ENCODE results near the gene SMYD3. TPM values are rescaled to one million over a fixed set of nuclear protein-coding genes. Genes with fewer than 3 reads are reported as not detected.

The SMYD3 gene
- total RNA-seq, 1 experiment from 2014 or later, result 35.1 TPM

DNA sequence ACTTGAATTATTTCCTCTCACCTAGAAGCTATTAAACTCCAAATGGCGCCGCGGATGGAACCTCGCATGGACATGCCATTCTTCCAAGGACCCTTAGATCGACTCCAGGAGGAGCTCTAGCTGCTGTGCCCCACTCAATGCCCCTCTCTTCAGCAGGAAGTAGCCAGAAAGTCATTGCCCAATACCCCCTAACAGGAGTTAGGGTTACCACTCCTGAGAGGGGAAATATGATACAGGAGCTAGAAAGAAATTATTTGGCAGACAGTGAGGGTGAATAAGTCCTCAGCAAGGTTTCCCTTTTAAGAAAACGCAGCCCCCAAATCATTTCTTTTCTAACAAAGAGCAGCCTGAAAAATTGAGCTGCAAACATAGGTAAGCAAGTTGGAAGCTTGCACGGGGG lies 30.4 kb upstream of the SMYD3 start:
- Mint-ChIP-seq H3K36me3 (ENCODE audit: insufficient read depth, unreplicated experiment) (peaks cover 5% of the 10 kb centered on the region), H3K4me1 (ENCODE audit: low read depth, unreplicated experiment) (no peaks in the 10 kb centered on the region), H3K9me3 (ENCODE audit: low read depth, unreplicated experiment) (no peaks in the 10 kb centered on the region), H3K27me3 (ENCODE audit: unreplicated experiment) (peaks cover 8% of the 10 kb centered on the region), H3K27ac (ENCODE audit: unreplicated experiment) (no peak overlapping the region), H3K4me3 (ENCODE audit: low read depth, unreplicated experiment) (no peak overlapping the region)
- CTCF ChIA-PET, result interaction anchor here (1.1 to 1.4 kb wide), 2 partner anchors 40 to 257 kb away, joined by 3 read pairs; no protein-coding TSS in a partner anchor
- TF ChIP-seq, protein P1, sequence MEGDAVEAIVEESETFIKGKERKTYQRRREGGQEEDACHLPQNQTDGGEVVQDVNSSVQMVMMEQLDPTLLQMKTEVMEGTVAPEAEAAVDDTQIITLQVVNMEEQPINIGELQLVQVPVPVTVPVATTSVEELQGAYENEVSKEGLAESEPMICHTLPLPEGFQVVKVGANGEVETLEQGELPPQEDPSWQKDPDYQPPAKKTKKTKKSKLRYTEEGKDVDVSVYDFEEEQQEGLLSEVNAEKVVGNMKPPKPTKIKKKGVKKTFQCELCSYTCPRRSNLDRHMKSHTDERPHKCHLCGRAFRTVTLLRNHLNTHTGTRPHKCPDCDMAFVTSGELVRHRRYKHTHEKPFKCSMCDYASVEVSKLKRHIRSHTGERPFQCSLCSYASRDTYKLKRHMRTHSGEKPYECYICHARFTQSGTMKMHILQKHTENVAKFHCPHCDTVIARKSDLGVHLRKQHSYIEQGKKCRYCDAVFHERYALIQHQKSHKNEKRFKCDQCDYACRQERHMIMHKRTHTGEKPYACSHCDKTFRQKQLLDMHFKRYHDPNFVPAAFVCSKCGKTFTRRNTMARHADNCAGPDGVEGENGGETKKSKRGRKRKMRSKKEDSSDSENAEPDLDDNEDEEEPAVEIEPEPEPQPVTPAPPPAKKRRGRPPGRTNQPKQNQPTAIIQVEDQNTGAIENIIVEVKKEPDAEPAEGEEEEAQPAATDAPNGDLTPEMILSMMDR (IDR thresholded peaks at IDR 0.05; ENCODE audit: unreplicated experiment), result no peak
- intact Hi-C loops (cut with micrococcal nuclease; ENCODE audit: unreplicated experiment), result no loop called here
- DNase-seq, result no peak
- BruUV-seq (replicated peaks), result no TSS peak

DNA sequence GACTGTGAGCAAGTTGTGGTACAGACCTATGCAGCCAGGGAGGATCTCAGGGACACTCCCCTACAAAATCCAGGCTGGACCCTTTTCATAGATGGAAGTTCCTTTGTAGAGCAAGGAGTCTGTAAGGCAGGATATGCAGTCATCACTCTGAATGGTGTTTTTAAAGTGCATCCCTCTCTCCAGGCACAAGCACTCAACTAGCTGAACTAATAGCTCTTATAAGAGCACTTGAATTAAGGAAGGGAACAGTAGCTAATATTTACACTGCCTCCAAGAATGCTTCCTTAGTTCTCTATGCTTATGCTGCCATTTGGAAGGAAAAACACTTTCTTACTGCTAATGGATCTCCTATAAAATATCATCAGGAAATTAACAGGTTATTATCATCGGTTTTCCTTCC lies 27.0 kb upstream of the SMYD3 start:
- H3K27ac Mint-ChIP-seq (ENCODE audit: unreplicated experiment), result no peak overlapping the region
- no peak overlapping the region for H3K4me3 Mint-ChIP-seq (ENCODE audit: low read depth, unreplicated experiment)
- TF ChIP-seq, protein P1 (IDR thresholded peaks at IDR 0.05; ENCODE audit: unreplicated experiment), result no peak
- CTCF ChIA-PET, result interaction anchor here (0.6 kb wide), 1 partner anchor 27 kb away, joined by 5 read pairs; the partner anchor contains the start of gene SMYD3
- peaks cover 5% of the 10 kb centered on the region for H3K4me1 Mint-ChIP-seq (ENCODE audit: low read depth, unreplicated experiment)
- no peaks in the 10 kb centered on the region for H3K36me3 Mint-ChIP-seq (ENCODE audit: insufficient read depth, unreplicated experiment)
- BruUV-seq (replicated peaks), result no TSS peak
- no peak for DNase-seq
- intact Hi-C loops (cut with micrococcal nuclease; ENCODE audit: unreplicated experiment), result no loop called here
- H3K9me3 Mint-ChIP-seq (ENCODE audit: low read depth, unreplicated experiment), result no peaks in the 10 kb centered on the region
- peaks cover 8% of the 10 kb centered on the region for H3K27me3 Mint-ChIP-seq (ENCODE audit: unreplicated experiment)

DNA sequence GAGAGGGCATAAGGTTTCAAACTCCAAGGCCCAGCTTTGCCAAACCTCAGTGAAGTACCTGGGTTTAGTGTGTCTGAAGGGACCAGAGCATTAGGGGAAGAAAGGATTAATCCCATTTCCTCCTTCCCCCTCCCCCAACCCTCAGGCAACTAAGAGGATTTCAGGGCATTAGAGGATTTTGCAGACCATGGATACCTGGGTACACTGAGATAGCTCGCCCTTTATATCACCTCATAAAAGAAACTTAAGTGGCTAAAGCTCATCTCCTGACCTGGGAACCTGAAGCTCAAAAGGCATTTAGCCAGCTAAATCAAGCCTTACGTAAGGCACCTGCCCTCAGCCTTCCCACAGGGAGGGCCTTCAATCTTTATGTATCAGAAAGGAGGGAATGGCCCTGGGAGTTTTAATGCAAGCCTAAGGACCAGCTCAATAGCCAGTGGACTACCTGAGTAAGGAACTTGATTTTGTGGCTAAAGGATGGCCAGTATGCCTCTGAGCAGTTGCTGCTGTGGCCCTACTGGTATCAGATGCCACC lies 26.4 kb upstream of the SMYD3 start:
- TF ChIP-seq, protein P1 (IDR thresholded peaks at IDR 0.05; ENCODE audit: unreplicated experiment), result no peak
- DNase-seq, result no peak
- Mint-ChIP-seq H3K27ac (ENCODE audit: unreplicated experiment) (no peak overlapping the region), H3K9me3 (ENCODE audit: low read depth, unreplicated experiment) (no peaks in the 10 kb centered on the region), H3K36me3 (ENCODE audit: insufficient read depth, unreplicated experiment) (no peaks in the 10 kb centered on the region), H3K4me1 (ENCODE audit: low read depth, unreplicated experiment) (peaks cover 12% of the 10 kb centered on the region), H3K27me3 (ENCODE audit: unreplicated experiment) (peaks cover 8% of the 10 kb centered on the region), H3K4me3 (ENCODE audit: low read depth, unreplicated experiment) (no peak overlapping the region)
- CTCF ChIA-PET, result interaction anchor here (0.6 kb wide), 1 partner anchor 26 kb away, joined by 5 read pairs; the partner anchor contains the start of gene SMYD3
- intact Hi-C loops (cut with micrococcal nuclease; ENCODE audit: unreplicated experiment), result loop anchor here (2.0 kb wide), 1 partner anchor 37 kb away; no protein-coding TSS in a partner anchor
- no TSS peak for BruUV-seq (replicated peaks)

DNA sequence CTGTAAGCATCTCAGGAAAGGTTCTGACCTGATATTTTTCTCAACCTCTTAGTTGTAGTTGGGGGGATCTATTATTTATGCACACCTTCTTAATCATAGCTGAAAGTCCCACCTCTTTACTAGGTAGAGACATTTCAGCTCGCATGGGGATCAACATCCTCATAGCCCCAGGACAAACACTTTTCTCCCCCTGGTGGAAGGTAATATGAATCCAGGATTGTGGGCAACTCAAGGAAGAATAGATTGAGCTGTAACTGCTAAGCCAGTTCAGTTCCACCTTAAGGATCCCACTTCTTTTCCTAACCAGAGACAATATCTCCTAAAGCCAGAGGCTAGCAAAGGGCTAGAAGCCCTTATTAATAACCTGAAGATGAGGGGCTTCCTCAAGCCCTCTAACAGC lies 25.4 kb upstream of the SMYD3 start:
- CTCF ChIA-PET, result interaction anchor here (0.7 kb wide), 2 partner anchors 15 to 48 kb away, joined by 3 read pairs; no protein-coding TSS in a partner anchor
- H3K27ac Mint-ChIP-seq (ENCODE audit: unreplicated experiment), result no peak overlapping the region
- no peaks in the 10 kb centered on the region for H3K9me3 Mint-ChIP-seq (ENCODE audit: low read depth, unreplicated experiment)
- no peak for DNase-seq
- TF ChIP-seq, protein P1 (IDR thresholded peaks at IDR 0.05; ENCODE audit: unreplicated experiment), result peak; percentile 26
- no peaks in the 10 kb centered on the region for H3K36me3 Mint-ChIP-seq (ENCODE audit: insufficient read depth, unreplicated experiment)
- intact Hi-C loops (cut with micrococcal nuclease; ENCODE audit: unreplicated experiment), result loop anchor here (2.0 kb wide), 1 partner anchor 36 kb away; no protein-coding TSS in a partner anchor
- peaks cover 20% of the 10 kb centered on the region for H3K4me1 Mint-ChIP-seq (ENCODE audit: low read depth, unreplicated experiment)
- no TSS peak for BruUV-seq (replicated peaks)
- H3K4me3 Mint-ChIP-seq (ENCODE audit: low read depth, unreplicated experiment), result no peak overlapping the region
- peaks cover 8% of the 10 kb centered on the region for H3K27me3 Mint-ChIP-seq (ENCODE audit: unreplicated experiment)
